ENCODE results near the gene MAP3K14. TPM values are rescaled to one million over a fixed set of nuclear protein-coding genes. Genes with fewer than 3 reads are reported as not detected.
A peak's percentile ranks its signal among the peaks of the same experiment; 100 is the strongest.
"Not testable (repeated sequence)": the region's sequence is repeated elsewhere in the genome, so short reads cannot be mapped to it uniquely, and the experiment has no call there.

Gene MAP3K14
- total and polyA plus RNA-seq, 2 experiments from 2014 or later, result 1.3 to 2.9 TPM

- no peak for DNase-seq (ENCODE audit: low read depth in 1 of 2, low spot score in 1 of 2)
- Histone ChIP-seq H3K4me3 (no peak overlapping the region), H3K27ac (no peak overlapping the region), H3K4me1 (ENCODE audit: low read depth) (peaks cover 8% of the 10 kb centered on the region), H3K9me3 (ENCODE audit: low read depth) (no peaks in the 10 kb centered on the region), H3K27me3 (no peaks in the 10 kb centered on the region), H3K36me3 (no peaks in the 10 kb centered on the region)
- TF ChIP-seq CTCF (IDR thresholded peaks at IDR 0.05; ENCODE audit: low read depth, low read length), result no peak
These were observed 10.2 kb downstream of the MAP3K14 start for GRCh38 chr17:45306623-45307022.

DNA sequence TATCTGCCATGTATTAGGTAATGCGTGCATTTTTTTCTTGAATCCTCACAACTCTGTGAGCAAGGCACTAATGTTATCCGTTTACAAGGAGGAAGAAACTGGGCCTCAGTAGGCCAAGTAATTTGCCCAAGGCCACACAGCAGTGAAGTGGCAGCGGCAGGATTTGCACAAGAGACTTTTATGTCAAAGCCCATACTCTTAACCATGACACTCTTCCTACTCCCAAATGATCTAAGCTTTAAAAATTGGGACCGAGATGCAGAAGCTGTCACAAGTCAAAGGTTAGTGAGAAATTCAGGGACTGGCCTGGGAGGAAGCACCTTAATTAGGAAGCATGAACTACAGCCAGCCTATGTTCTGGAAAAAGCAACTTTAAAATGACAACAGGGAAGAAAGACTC lies 10.7 kb downstream of the MAP3K14 start:
- H3K4me1 ChIP-seq (ENCODE audit: low read depth), result peaks cover 2% of the 10 kb centered on the region
- H3K4me3 ChIP-seq, result no peak overlapping the region
- TF ChIP-seq CTCF (IDR thresholded peaks at IDR 0.05; ENCODE audit: low read depth, low read length), result no peak
- no peaks in the 10 kb centered on the region for H3K27me3 ChIP-seq
- no peaks in the 10 kb centered on the region for H3K9me3 ChIP-seq (ENCODE audit: low read depth)
- no peak overlapping the region for H3K27ac ChIP-seq
- no peak for DNase-seq (ENCODE audit: low read depth in 1 of 2, low spot score in 1 of 2)
- H3K36me3 ChIP-seq, result no peaks in the 10 kb centered on the region

- Histone ChIP-seq H3K27me3 (no peaks in the 10 kb centered on the region), H3K9me3 (ENCODE audit: low read depth) (no peaks in the 10 kb centered on the region), H3K27ac (no peak overlapping the region), H3K4me1 (ENCODE audit: low read depth) (no peaks in the 10 kb centered on the region), H3K4me3 (no peak overlapping the region), H3K36me3 (no peaks in the 10 kb centered on the region)
- DNase-seq (ENCODE audit: low read depth in 1 of 2, low spot score in 1 of 2), result peak in 1 of 2 donors; percentile 65
- no peak for TF ChIP-seq CTCF (IDR thresholded peaks at IDR 0.05; ENCODE audit: low read depth, low read length)
These were observed 11.2 kb downstream of the MAP3K14 start for GRCh38 chr17:45305530-45306087.

DNA sequence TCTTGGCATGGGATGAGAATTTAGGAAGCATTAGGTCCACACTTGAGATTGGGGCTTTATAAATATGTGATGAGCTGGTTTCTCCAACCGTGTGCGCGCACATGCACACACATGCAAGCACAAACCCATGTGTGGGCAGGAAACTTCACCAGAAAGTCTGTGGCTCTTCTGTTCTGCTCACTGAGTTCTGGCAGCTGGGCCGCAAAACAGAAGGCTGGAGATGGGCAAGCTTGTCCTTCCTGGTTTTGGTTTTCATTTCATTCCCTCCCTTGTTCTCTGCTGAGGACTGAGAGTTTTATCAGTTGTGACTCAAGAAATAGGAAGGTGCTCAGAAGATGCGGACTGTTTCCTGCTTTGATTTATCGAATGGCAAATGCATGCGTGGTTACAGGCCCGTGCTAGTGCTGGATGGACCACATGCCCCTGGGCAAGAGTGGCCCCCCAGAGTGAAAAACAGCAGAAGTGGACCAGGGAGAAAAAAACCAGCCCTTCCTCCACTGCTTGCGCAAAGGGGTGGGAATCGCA lies 14.1 kb downstream of the MAP3K14 start:
- Histone ChIP-seq H3K4me1 (ENCODE audit: low read depth) (peaks cover 8% of the 10 kb centered on the region), H3K36me3 (no peaks in the 10 kb centered on the region), H3K27me3 (no peaks in the 10 kb centered on the region), H3K9me3 (ENCODE audit: low read depth) (no peaks in the 10 kb centered on the region), H3K27ac (no peak overlapping the region), H3K4me3 (no peak overlapping the region)
- TF ChIP-seq CTCF (IDR thresholded peaks at IDR 0.05; ENCODE audit: low read depth, low read length), result no peak
- peak in 1 of 2 donors; percentile 90 for DNase-seq (ENCODE audit: low read depth in 1 of 2, low spot score in 1 of 2)

DNA sequence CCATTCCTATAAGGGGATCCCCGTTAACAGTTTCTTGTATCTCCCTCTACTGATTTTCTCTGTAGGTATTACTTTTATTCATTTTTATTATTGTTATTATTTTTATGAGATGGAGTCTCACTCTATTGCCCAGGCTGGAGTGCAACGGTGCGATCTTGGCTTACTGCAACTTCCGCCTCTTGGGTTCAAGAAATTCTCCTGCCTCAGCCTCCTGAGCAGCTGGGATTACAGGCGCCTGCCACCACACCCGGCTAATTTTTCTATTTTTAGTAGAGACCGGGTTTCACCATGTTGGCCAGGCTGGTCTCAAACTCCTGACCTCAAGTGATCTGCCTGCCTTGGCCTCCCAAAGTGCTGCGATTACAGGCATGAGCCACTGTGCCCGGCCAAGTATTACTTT lies 14.6 kb downstream of the MAP3K14 start:
- not testable (repeated sequence) for H3K9me3 ChIP-seq (ENCODE audit: low read depth); DNase-seq (ENCODE audit: low read depth in 1 of 2, low spot score in 1 of 2); H3K36me3 ChIP-seq; H3K4me3 ChIP-seq; H3K4me1 ChIP-seq (ENCODE audit: low read depth); H3K27me3 ChIP-seq; H3K27ac ChIP-seq

GRCh38 chr17:45301674-45302073 lies 15.1 kb downstream of the MAP3K14 start:
- Histone ChIP-seq H3K27me3 (no peaks in the 10 kb centered on the region), H3K27ac (no peak overlapping the region), H3K4me3 (no peak overlapping the region), H3K36me3 (no peaks in the 10 kb centered on the region), H3K9me3 (ENCODE audit: low read depth) (no peaks in the 10 kb centered on the region), H3K4me1 (ENCODE audit: low read depth) (peaks cover 8% of the 10 kb centered on the region)
- no peak for DNase-seq (ENCODE audit: low read depth in 1 of 2, low spot score in 1 of 2)
- TF ChIP-seq CTCF (IDR thresholded peaks at IDR 0.05; ENCODE audit: low read depth, low read length), result no peak

Measured in cardiac muscle cell (in vitro differentiated cells and primary cell).